ENCODE measurements around the gene EFCAB5. TPM values are rescaled to one million over a fixed set of nuclear protein-coding genes. Genes with fewer than 3 reads are reported as not detected.

EFCAB5 gene
- total and polyA plus RNA-seq, 2 of the 13 experiments (the other 11 are each of a cell fraction or from before 2014, with no cell fraction given) = 0.15 TPM; not detected in 1

DNA sequence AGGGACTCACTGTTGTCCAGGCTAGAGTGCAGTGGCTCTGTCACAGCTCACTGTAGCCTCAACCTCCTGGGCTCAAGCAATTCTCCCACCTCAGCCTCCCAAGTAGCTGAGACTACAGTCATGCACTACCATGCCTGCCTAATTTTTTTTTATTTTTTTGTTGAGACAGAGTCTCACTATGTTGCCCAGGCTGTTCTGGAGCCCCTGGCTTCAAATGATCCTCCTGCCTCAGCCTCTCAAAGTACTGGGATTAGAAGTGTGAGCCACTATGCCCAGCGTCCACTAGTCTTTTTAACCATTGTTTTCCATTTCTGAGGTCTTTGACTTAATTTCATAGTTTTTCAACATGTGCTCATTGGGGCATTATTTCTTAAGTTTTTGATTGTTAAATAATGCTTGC lies 188.7 kb downstream of the EFCAB5 start:
- Histone ChIP-seq H3K4me2 (ENCODE audit: low read depth, low read length) (no peak overlapping the region), H3K4me3 (replicated peaks in 1 of 3; ENCODE audit: insufficient read depth in 1 of 3, low read depth in 2 of 3, low read length in 3 of 3) (no peak overlapping the region), H3K27me3 (ENCODE audit: control insufficient read depth in 1 of 2, insufficient read depth in 2 of 2, low read length in 2 of 2) (no peaks in the 10 kb centered on the region), H4K20me1 (ENCODE audit: insufficient read depth, low read length) (peaks cover 2% of the 10 kb centered on the region; the same call in 1 of the 2 replicates), H3K9me3 (ENCODE audit: low read length) (no peaks in the 10 kb centered on the region), H3K36me3 (replicated peaks in 1 of 2; ENCODE audit: control insufficient read depth in 1 of 2, insufficient read depth in 2 of 2, low read length in 2 of 2) (peaks cover 5 to 16% of the 10 kb centered on the region in 2 experiments; a peak in 4 of 5 replicates), H3K4me1 (ENCODE audit: insufficient read depth, low read length) (peaks cover 5% of the 10 kb centered on the region; the same call in 1 of the 2 replicates), H3K79me2 (ENCODE audit: insufficient read depth, low read length) (peaks cover 19% of the 10 kb centered on the region), H3K9ac (ENCODE audit: insufficient read depth, low read depth, low read length) (no peak overlapping the region), H3K27ac (ENCODE audit: extremely low read length, insufficient read depth, low read length) (no peak overlapping the region), H2AFZ (ENCODE audit: low read length) (no peak overlapping the region)
- DNase-seq (ENCODE audit: low spot score) = no peak
- intact Hi-C loops (cut with micrococcal nuclease; ENCODE audit: unreplicated experiment) = no loop called here
- FAIRE-seq = no peak
- ATAC-seq = no peak
- ChIA-PET POLR2A (no interaction called here), CTCF (ENCODE audit: low intra/inter-chr PET ratio, low total read pairs) (no interaction called here)
- BruUV-seq (replicated peaks) = no TSS peak
- in situ Hi-C loops (cut with HindIII; ENCODE audit: extremely low pct_ligation_motif_present, low pct_unique_long_range_greater_than_20kb) = no loop called here
- TF ChIP-seq DNMT3B (CRISPR knock-in tag; conservative IDR thresholded peaks at IDR 0.05) (no peak), HES4 (CRISPR knock-in tag; IDR thresholded peaks at IDR 0.05; ENCODE audit: borderline replicate concordance) (no peak), NFE2 (CRISPR knock-in tag; IDR thresholded peaks at IDR 0.05) (no peak), ZNF256 (CRISPR knock-in tag; conservative IDR thresholded peaks at IDR 0.05) (no peak), THAP11 (CRISPR knock-in tag; IDR thresholded peaks at IDR 0.05) (no peak), NFE2L1 (CRISPR knock-in tag; IDR thresholded peaks at IDR 0.05; ENCODE audit: borderline replicate concordance) (no peak), ERF (CRISPR knock-in tag; IDR thresholded peaks at IDR 0.05) (no peak), ZNF674 (CRISPR knock-in tag; IDR thresholded peaks at IDR 0.05; ENCODE audit: low read depth) (no peak), ATF7-NPFF (CRISPR knock-in tag; IDR thresholded peaks at IDR 0.05; ENCODE audit: low read depth) (no peak), EHMT2 (IDR thresholded peaks at IDR 0.05; ENCODE audit: borderline replicate concordance, low read depth, low read length) (no peak), SNAPC2 (CRISPR knock-in tag; IDR thresholded peaks at IDR 0.05) (no peak), ATF1 (CRISPR knock-in tag; IDR thresholded peaks at IDR 0.05) (no peak), ZNF460 (CRISPR knock-in tag; IDR thresholded peaks at IDR 0.05; ENCODE audit: borderline replicate concordance) (no peak)
- TF ChIP-seq, protein P1, sequence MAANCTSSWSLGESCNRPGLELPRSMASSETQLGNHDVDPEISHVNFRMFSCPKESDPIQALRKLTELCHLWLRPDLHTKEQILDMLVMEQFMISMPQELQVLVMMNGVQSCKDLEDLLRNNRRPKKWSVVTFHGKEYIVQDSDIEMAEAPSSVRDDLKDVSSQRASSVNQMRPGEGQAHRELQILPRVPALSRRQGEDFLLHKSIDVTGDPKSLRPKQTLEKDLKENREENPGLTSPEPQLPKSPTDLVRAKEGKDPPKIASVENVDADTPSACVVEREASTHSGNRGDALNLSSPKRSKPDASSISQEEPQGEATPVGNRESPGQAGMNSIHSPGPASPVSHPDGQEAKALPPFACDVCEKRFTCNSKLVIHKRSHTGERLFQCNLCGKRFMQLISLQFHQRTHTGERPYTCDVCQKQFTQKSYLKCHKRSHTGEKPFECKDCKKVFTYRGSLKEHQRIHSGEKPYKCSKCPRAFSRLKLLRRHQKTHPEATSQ (CRISPR knock-in tag; IDR thresholded peaks at IDR 0.05; ENCODE audit: borderline replicate concordance) = no peak
- TF ChIP-seq, protein P2, sequence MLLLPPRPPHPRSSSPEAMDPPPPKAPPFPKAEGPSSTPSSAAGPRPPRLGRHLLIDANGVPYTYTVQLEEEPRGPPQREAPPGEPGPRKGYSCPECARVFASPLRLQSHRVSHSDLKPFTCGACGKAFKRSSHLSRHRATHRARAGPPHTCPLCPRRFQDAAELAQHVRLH (CRISPR knock-in tag; IDR thresholded peaks at IDR 0.05; ENCODE audit: borderline replicate concordance, low read depth) = no peak
- TF ChIP-seq, protein P3, sequence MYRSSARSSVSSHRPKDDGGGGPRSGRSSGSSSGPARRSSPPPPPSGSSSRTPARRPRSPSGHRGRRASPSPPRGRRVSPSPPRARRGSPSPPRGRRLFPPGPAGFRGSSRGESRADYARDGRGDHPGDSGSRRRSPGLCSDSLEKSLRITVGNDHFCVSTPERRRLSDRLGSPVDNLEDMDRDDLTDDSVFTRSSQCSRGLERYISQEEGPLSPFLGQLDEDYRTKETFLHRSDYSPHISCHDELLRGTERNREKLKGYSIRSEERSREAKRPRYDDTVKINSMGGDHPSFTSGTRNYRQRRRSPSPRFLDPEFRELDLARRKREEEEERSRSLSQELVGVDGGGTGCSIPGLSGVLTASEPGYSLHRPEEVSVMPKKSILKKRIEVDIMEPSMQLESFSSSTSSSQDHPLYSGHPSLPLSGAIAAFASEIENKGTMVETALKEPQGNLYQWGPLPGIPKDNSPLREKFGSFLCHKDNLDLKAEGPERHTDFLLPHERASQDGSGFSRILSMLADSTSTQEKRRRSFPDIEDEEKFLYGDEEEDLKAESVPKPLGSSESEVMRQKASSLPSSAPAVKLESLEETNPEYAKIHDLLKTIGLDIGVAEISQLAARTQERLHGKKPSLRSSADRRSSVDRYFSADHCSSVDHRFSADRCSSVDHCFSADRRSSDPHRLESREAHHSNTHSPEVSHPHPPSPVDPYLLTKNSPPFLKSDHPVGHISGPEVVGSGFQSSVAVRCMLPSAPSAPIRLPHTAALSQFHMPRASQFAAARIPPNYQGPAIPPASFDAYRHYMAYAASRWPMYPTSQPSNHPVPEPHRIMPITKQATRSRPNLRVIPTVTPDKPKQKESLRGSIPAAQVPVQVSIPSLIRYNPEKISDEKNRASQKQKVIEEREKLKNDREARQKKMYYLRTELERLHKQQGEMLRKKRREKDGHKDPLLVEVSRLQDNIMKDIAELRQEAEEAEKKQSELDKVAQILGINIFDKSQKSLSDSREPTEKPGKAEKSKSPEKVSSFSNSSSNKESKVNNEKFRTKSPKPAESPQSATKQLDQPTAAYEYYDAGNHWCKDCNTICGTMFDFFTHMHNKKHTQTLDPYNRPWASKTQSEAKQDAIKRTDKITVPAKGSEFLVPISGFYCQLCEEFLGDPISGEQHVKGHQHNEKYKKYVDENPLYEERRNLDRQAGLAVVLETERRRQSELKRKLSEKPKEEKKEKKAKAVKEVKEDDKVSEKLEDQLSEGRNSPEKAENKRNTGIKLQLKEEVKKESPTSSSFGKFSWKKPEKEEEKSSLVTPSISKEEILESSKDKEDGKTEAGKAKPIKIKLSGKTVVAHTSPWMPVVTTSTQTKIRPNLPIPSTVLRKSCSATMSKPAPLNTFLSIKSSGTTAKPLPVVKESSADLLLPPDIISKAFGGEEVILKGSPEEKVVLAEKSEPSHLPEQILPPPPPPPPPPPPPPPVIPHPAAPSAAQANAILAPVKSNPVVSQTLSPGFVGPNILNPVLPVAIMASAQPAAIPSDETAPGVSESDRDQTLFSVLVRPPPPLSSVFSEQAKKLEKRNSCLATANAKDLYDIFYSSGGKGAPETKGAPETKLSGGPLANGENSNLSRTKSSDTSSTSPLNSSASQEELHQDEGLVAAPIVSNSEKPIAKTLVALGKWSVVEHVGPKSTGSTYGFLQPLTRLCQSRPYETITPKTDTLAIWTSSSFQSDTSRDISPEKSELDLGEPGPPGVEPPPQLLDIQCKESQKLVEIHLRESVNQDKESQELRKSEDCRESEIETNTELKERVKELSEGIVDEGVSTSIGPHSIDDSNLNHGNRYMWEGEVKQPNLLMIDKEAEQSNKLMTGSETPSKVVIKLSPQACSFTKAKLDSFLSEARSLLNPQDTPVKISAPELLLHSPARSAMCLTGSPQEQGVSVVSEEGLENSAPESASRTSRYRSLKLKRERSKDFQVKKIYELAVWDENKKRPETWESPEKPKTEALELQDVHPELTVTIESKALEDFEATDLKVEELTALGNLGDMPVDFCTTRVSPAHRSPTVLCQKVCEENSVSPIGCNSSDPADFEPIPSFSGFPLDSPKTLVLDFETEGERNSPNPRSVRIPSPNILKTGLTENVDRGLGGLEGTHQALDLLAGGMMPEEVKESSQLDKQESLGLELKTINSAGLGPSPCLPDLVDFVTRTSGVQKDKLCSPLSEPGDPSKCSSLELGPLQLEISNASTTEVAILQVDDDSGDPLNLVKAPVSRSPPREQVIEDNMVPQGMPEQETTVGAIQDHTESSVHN (CRISPR knock-in tag; IDR thresholded peaks at IDR 0.05) = no peak
- 86% methylated on average over 1 of the region's 1 CpG for WGBS (ENCODE audit: low lambda C conversion rate)
